ENCODE results near the gene ABLIM1.

- no peak for TF ChIP-seq SKI (IDR thresholded peaks at IDR 0.05; ENCODE audit: partially characterized antibody)
- no peak for TF ChIP-seq ZNF782 (CRISPR knock-in tag; IDR thresholded peaks at IDR 0.05; ENCODE audit: borderline replicate concordance)
- no peak for TF ChIP-seq BRCA1 (CRISPR knock-in tag; IDR thresholded peaks at IDR 0.05)
- no peak for TF ChIP-seq MEIS2 (CRISPR knock-in tag; IDR thresholded peaks at IDR 0.05)
- TF ChIP-seq CTCF (CRISPR knock-in tag; IDR thresholded peaks at IDR 0.05): no peak
- TF ChIP-seq REST (IDR thresholded peaks at IDR 0.05; ENCODE audit: borderline replicate concordance in 1 of 2, low read depth in 1 of 2, low read length in 2 of 2): no peak
- no peak for TF ChIP-seq ESRRA (CRISPR knock-in tag; IDR thresholded peaks at IDR 0.05; ENCODE audit: low read depth)
- no peak for TF ChIP-seq ZBTB37 (CRISPR knock-in tag; IDR thresholded peaks at IDR 0.05)
Measured at GRCh38 chr10:114385557-114385956, 272.5 kb downstream of the ABLIM1 start.

Data from HepG2 (cell line).